ENCODE results near the gene RSAD1.
A peak's percentile ranks its signal among the peaks of the same experiment; 100 is the strongest.

The RSAD1 gene

DNA sequence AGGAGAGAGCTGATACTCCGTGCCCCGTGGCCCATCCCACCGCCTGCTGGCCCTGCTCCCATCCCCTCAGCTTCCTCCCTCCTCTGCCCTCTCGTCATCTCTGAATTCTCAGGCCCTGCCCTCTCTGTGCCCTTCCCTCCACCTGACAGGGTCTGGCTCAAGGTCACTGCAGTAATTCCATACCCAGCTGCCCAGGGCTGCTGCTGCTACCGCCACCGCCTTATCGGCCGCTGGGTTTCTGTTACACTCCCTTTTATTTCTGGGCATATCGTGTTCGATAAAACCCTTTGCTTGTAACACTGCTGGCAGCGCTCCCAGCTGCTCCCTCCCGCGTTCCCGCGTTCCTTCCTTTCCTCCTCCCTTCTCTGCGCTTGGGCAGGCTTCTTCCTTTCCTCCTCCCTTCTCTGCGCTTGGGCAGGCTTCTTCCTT is 55.1 kb downstream of the RSAD1 start:
- TF ChIP-seq, protein P1, sequence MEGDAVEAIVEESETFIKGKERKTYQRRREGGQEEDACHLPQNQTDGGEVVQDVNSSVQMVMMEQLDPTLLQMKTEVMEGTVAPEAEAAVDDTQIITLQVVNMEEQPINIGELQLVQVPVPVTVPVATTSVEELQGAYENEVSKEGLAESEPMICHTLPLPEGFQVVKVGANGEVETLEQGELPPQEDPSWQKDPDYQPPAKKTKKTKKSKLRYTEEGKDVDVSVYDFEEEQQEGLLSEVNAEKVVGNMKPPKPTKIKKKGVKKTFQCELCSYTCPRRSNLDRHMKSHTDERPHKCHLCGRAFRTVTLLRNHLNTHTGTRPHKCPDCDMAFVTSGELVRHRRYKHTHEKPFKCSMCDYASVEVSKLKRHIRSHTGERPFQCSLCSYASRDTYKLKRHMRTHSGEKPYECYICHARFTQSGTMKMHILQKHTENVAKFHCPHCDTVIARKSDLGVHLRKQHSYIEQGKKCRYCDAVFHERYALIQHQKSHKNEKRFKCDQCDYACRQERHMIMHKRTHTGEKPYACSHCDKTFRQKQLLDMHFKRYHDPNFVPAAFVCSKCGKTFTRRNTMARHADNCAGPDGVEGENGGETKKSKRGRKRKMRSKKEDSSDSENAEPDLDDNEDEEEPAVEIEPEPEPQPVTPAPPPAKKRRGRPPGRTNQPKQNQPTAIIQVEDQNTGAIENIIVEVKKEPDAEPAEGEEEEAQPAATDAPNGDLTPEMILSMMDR (IDR thresholded peaks at IDR 0.05; ENCODE audit: low read length), result no peak
- TF ChIP-seq EZH2 (optimal IDR thresholded peaks at IDR 0.05; ENCODE audit: low read depth, low read length) (no peak), EZH2phosphoT487 (IDR thresholded peaks at IDR 0.05; ENCODE audit: low read length) (no peak)
- Histone ChIP-seq H3K27me3 (replicated peaks; ENCODE audit: insufficient read depth, low read length) (peaks cover 74% of the 10 kb centered on the region), H3K9ac (ENCODE audit: low read length) (no peak overlapping the region), H3K4me3 (ENCODE audit: low read length) (no peak overlapping the region), H3K9me3 (replicated peaks; ENCODE audit: insufficient read depth, low read length) (no peaks in the 10 kb centered on the region), H3K27ac (ENCODE audit: low read length) (no peak overlapping the region), H4K20me1 (ENCODE audit: insufficient read depth, low read length) (no peaks in the 10 kb centered on the region), H2AFZ (ENCODE audit: low read length) (0 out of 2 replicates have a peak overlapping the region, but pooled peaks have one; percentile 8), H3K79me2 (ENCODE audit: low read length) (no peaks in the 10 kb centered on the region), H3K4me1 (ENCODE audit: low read length) (peaks cover 4% of the 10 kb centered on the region; the same call in 1 of the 2 replicates), H3K4me2 (ENCODE audit: low read depth, low read length) (no peak overlapping the region), H3K9me2 (replicated peaks; ENCODE audit: insufficient read depth, low read length) (no peaks in the 10 kb centered on the region), H3F3A (ENCODE audit: insufficient read depth, low read length) (no peaks in the 10 kb centered on the region), H3K36me3 (replicated peaks; ENCODE audit: insufficient read depth, low read length) (no peaks in the 10 kb centered on the region)
- no peak for DNase-seq

DNA sequence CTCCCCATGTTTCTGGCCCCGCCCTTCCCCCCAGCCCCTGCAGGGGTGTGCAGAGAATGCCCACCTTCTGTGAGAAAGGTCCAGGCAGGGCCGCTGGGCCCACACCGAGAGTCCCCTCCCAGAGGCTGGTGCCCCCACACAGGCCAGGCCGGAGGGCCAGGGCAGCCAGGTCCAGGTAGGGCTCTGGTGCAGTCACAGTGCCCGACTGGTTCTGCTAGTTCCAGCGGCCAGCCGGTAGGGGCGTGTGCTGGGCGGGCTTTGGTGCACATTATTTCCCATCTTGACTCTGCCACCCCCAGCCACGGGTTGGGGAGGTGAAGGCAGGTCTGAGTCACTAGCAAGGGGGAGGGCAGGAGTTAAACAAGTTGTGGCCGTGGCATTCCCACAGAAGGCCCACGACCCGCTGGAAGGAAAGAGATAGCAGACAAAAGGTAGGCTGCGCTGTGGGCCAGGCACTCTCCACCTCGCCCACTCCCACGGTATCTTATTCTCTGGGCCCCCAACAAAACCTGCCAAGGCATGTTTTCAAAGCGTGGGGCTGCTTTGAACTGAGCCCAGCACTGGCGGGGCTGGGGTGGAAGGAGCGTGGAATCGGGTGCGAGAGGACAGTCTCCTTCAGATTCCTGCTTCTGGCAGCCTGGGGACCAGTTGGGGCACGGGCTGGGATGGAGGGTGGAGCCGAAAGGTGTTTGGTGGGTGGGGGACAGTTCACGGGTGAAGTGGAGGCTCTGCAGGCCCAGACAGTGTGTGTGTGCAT is 55.7 kb downstream of the RSAD1 start:
- no peak for DNase-seq
- no peaks in the 10 kb centered on the region for H3K36me3 ChIP-seq (replicated peaks; ENCODE audit: insufficient read depth, low read length)
- no peaks in the 10 kb centered on the region for H3K9me2 ChIP-seq (replicated peaks; ENCODE audit: insufficient read depth, low read length)
- H3K27me3 ChIP-seq (replicated peaks; ENCODE audit: insufficient read depth, low read length), result peaks cover 74% of the 10 kb centered on the region
- no peak for TF ChIP-seq EZH2phosphoT487 (IDR thresholded peaks at IDR 0.05; ENCODE audit: low read length)
- TF ChIP-seq, protein P1 (IDR thresholded peaks at IDR 0.05; ENCODE audit: low read length), result peak; percentile 31
- H4K20me1 ChIP-seq (ENCODE audit: insufficient read depth, low read length), result no peaks in the 10 kb centered on the region
- no peak overlapping the region for H3K4me3 ChIP-seq (ENCODE audit: low read length)
- no peak overlapping the region for H3K9ac ChIP-seq (ENCODE audit: low read length)
- H3K4me1 ChIP-seq (ENCODE audit: low read length), result peaks cover 5% of the 10 kb centered on the region; the same call in 1 of the 2 replicates
- H3K9me3 ChIP-seq (replicated peaks; ENCODE audit: insufficient read depth, low read length), result no peaks in the 10 kb centered on the region
- no peaks in the 10 kb centered on the region for H3F3A ChIP-seq (ENCODE audit: insufficient read depth, low read length)
- no peaks in the 10 kb centered on the region for H3K79me2 ChIP-seq (ENCODE audit: low read length)
- H2AFZ ChIP-seq (ENCODE audit: low read length), result 0 out of 2 replicates have a peak overlapping the region, but pooled peaks have one; percentile 8
- H3K27ac ChIP-seq (ENCODE audit: low read length), result no peak overlapping the region
- H3K4me2 ChIP-seq (ENCODE audit: low read depth, low read length), result no peak overlapping the region

DNA sequence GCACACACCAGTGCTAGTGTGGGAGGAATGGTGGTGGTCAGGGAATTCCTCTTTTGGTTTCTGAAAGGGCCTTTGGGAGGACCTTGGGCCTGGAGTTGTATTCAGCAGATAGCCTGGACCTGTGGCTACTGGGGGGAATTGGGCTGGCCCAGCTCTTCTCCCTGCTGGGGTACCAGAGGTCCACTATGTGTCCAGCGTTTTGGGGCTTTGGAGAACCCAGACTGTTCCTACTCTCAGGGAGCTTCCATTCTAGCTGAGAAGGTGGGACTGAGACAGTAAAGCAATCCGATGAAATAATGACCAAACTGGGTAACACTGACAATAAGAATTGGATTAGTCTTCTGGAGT is 56.3 kb downstream of the RSAD1 start:
- no peak for TF ChIP-seq EZH2 (optimal IDR thresholded peaks at IDR 0.05; ENCODE audit: low read depth, low read length)
- no peak for TF ChIP-seq EZH2phosphoT487 (IDR thresholded peaks at IDR 0.05; ENCODE audit: low read length)
- TF ChIP-seq, protein P1 (IDR thresholded peaks at IDR 0.05; ENCODE audit: low read length), result no peak
- DNase-seq, result no peak
- no peak overlapping the region for H3K4me2 ChIP-seq (ENCODE audit: low read depth, low read length)
- peaks cover 74% of the 10 kb centered on the region for H3K27me3 ChIP-seq (replicated peaks; ENCODE audit: insufficient read depth, low read length)
- H3K4me1 ChIP-seq (ENCODE audit: low read length), result peaks cover 5% of the 10 kb centered on the region; the same call in 1 of the 2 replicates
- H4K20me1 ChIP-seq (ENCODE audit: insufficient read depth, low read length), result no peaks in the 10 kb centered on the region
- no peak overlapping the region for H3K27ac ChIP-seq (ENCODE audit: low read length)
- H3K79me2 ChIP-seq (ENCODE audit: low read length), result no peaks in the 10 kb centered on the region
- no peaks in the 10 kb centered on the region for H3K9me2 ChIP-seq (replicated peaks; ENCODE audit: insufficient read depth, low read length)
- no peaks in the 10 kb centered on the region for H3K9me3 ChIP-seq (replicated peaks; ENCODE audit: insufficient read depth, low read length)
- H3K36me3 ChIP-seq (replicated peaks; ENCODE audit: insufficient read depth, low read length), result no peaks in the 10 kb centered on the region
- no peak overlapping the region for H2AFZ ChIP-seq (ENCODE audit: low read length)
- H3F3A ChIP-seq (ENCODE audit: insufficient read depth, low read length), result no peaks in the 10 kb centered on the region
- no peak overlapping the region for H3K9ac ChIP-seq (ENCODE audit: low read length)
- H3K4me3 ChIP-seq (ENCODE audit: low read length), result no peak overlapping the region
